Activated CD4-positive, alpha-beta T cell treated with anti-CD3 and anti-CD28 coated beads, Interleukin-2, amount 10 ng/mL, durations not matched to agents 7 days and 5 days (primary cell): Measurements from ENCODE around the gene DACH1. TPM values are rescaled to one million over a fixed set of nuclear protein-coding genes. Genes with fewer than 3 reads are reported as not detected.

Experiments used
- CTCF ChIA-PET: fragments of 350-600 bp; sonication (Branson Sonifier 250); formaldehyde crosslinking; loops from one replicate; lab custom pipeline; 2021; ENCODE audit warnings: antibody characterized with exemption; lab: Charles Lee
- POLR2A ChIA-PET: fragments of 350-600 bp; sonication (Branson Sonifier 250); formaldehyde crosslinking; loops from one replicate; lab custom pipeline; 2021; ENCODE audit warnings: antibody characterized with exemption; lab: Charles Lee
- DNase-seq: peaks from one replicate; pipeline ENCODE4 v3.0.0-alpha.2; 2020
- H3K27ac Mint-ChIP-seq: one replicate; pipeline ENCODE4 v1.8.0; 2021; ENCODE audit warnings: mild to moderate bottlenecking, moderate library complexity, mixed read lengths
- H3K27me3 Mint-ChIP-seq: one replicate; pipeline ENCODE4 v1.8.0; 2021; ENCODE audit warnings: mixed read lengths
- H3K36me3 Mint-ChIP-seq: one replicate; pipeline ENCODE4 v1.8.0; 2021; ENCODE audit warnings: low read depth, mixed read lengths
- H3K4me1 Mint-ChIP-seq: one replicate; pipeline ENCODE4 v1.8.0; 2021; ENCODE audit warnings: mixed read lengths
- H3K4me3 Mint-ChIP-seq: one replicate; pipeline ENCODE4 v1.8.0; 2021; ENCODE audit warnings: mild to moderate bottlenecking, moderate library complexity, mixed read lengths
- H3K9me3 Mint-ChIP-seq: one replicate; pipeline ENCODE4 v1.8.0; 2021; ENCODE audit warnings: mixed read lengths
- total RNA-seq, 2 experiments: library from RNA; stranded (reverse); gene quantifications; one replicate each; pipeline ENCODE4 v1.2.3, GENCODE V29; 2021

DACH1 gene
- total RNA-seq, 2 experiments from 2014 or later = not detected

DNA sequence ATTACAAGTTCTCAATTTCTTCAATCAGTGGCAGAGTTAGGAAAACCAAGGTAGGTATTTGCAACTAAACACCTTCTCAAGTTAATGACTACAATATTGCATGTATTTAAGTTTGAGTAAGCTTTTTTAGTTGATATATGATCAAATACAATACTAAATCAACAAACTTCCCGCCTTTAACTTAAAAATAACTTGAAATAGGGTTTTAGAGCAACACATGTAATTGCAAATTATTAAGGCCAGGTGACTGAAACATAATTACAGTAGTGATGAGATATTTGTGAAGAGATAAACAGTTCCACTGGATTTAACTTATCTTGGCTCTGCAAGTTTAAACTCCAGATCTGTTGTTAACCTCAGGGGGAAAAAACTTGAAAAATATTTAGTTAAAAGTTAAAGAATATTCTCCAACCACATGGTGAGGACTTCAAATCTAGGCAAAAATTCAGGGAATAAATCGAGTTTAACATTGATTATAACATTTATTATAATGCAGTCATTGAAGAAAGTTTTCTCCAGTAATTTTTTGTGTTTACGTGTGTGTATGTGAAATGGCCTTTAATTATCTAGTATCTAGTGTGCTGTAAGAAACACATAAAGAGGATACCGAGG lies 3.6 kb downstream of the DACH1 start:
- H3K4me3 Mint-ChIP-seq = peak overlapping the region; percentile 82
- POLR2A ChIA-PET = no interaction called here

DNA sequence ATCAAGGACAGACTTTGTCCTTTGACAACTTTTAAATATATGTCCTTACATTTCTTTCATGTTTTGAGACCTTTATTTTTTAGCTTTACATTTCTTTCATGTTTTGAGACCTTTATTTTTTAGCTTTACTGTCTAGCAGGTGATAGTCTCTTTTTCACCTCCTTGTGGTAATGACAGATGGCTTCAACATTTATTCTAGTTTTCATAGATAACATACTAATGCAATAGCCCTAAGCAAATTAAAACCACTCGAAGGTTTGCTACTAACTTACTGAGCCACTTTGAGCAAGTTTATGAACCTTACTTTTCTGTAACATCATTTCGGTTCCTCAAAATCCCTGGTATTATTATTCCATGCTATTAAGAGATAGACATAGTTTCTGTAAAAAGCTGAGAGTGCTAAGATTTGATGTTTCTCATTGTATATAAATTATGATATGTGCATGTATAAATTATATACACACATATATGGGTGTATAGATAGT lies 4.5 kb downstream of the DACH1 start:
- no peak for DNase-seq
- no peak overlapping the region for H3K4me3 Mint-ChIP-seq
- peaks cover 43% of the 10 kb centered on the region for H3K27me3 Mint-ChIP-seq
- no peaks in the 10 kb centered on the region for H3K9me3 Mint-ChIP-seq
- H3K27ac Mint-ChIP-seq = no peak overlapping the region
- peaks cover 18% of the 10 kb centered on the region for H3K4me1 Mint-ChIP-seq
- H3K36me3 Mint-ChIP-seq = peaks cover 4% of the 10 kb centered on the region
- CTCF ChIA-PET = no interaction called here
- POLR2A ChIA-PET = no interaction called here

More for the DNA sequence above, 3.6 kb downstream of the DACH1 start:
- H3K4me1 Mint-ChIP-seq = peaks cover 18% of the 10 kb centered on the region
- peaks cover 4% of the 10 kb centered on the region for H3K36me3 Mint-ChIP-seq
- no peaks in the 10 kb centered on the region for H3K9me3 Mint-ChIP-seq
- DNase-seq = no peak
- H3K27ac Mint-ChIP-seq = no peak overlapping the region
- H3K27me3 Mint-ChIP-seq = peaks cover 50% of the 10 kb centered on the region
- CTCF ChIA-PET = no interaction called here

DNA sequence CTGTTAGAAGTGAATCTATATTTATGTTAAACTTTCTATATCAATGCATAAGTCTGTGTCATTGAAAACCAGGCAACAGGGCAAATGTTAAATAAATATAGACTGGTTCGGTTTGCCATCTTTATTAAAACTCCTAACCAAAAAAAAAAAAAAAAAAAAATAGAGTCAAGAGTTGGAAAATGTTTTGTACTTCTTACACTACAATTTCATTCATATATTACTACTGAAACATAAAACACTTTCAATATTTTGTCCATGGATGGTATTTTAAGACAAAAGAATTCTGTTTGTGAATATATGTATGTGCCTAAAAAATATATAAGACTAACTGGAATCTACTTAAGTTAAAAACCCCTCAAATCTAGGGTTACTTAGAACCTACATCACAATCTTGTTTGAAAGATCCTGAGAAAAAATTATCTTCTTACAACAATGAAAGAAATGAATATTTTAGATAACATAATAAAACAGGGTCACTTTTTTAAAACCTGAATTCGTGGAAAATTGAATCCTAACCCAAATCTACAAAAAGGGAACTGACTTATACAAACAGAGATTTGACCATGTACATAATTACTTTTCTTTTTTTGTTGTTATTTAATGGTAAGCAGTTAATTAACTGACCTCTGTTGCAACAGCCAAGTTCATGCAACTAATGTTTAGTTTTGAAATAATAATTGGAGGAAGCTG lies 5.1 kb downstream of the DACH1 start:
- CTCF ChIA-PET = no interaction called here

DNA sequence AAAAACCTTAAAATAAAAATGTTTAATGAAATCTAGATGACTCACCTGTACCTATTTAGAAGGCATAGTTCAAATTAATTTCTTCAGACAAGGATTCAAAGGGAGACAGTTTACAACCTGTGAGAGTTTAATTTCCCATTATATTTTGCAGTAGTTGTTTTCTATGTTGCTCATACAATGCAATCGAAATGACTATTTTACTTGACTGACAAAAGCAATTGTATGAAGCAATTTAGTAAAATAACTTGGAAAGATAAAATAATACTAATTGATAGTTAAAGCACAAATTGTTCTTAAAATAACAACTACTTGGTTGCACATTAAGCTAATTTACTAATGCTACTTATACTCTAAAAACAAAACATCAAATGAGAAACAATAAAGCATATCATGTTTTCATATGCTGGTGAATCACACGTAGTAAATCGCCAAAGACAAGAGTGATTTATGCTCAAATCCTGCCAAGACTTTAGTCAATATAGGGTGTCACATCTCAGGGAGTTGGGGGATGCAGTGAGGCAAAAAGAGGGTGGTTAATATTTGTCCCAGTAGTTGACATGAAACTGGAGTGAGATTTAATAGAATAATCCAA lies 6.4 kb downstream of the DACH1 start:
- ChIA-PET POLR2A (interaction anchor here (0.7 kb wide), 1 partner anchor 17 kb away, joined by 6 read pairs; no protein-coding TSS in a partner anchor), CTCF (interaction anchor here (0.7 kb wide), 1 partner anchor 461 kb away, joined by 4 read pairs; no protein-coding TSS in a partner anchor)
- DNase-seq = no peak
- H3K4me1 Mint-ChIP-seq = peaks cover 12% of the 10 kb centered on the region
- H3K27ac Mint-ChIP-seq = no peak overlapping the region
- H3K4me3 Mint-ChIP-seq = no peak overlapping the region
- peaks cover 33% of the 10 kb centered on the region for H3K27me3 Mint-ChIP-seq
- peaks cover 4% of the 10 kb centered on the region for H3K36me3 Mint-ChIP-seq
- H3K9me3 Mint-ChIP-seq = no peaks in the 10 kb centered on the region

More for the DNA sequence above, 5.1 kb downstream of the DACH1 start:
- POLR2A ChIA-PET = no interaction called here
- H3K36me3 Mint-ChIP-seq = peaks cover 4% of the 10 kb centered on the region
- no peak overlapping the region for H3K27ac Mint-ChIP-seq
- peaks cover 14% of the 10 kb centered on the region for H3K4me1 Mint-ChIP-seq
- H3K27me3 Mint-ChIP-seq = peaks cover 37% of the 10 kb centered on the region
- H3K4me3 Mint-ChIP-seq = no peak overlapping the region
- DNase-seq = no peak
- no peaks in the 10 kb centered on the region for H3K9me3 Mint-ChIP-seq

DNA sequence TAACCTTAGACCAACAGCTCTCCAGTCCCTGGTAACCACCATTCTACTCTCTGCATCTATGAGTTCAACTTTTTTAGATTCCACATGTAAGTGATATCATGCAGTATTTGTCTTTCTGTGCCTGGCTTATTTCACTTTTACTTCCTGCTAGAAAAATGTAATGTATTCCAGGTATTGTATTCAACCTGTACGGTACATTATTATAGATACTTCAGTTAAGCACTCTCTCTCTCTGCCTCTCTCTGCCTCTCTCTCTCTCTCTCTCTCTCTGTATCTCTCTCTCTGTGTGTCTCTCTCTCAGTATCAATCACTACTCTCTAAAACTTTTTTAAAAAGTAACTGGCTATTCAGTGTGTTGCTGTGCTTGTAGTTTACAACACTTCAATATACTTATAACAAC lies 8.4 kb downstream of the DACH1 start:
- Mint-ChIP-seq H3K27ac (no peak overlapping the region), H3K36me3 (no peaks in the 10 kb centered on the region), H3K4me1 (no peaks in the 10 kb centered on the region), H3K4me3 (no peak overlapping the region), H3K27me3 (peaks cover 21% of the 10 kb centered on the region), H3K9me3 (no peaks in the 10 kb centered on the region)
- ChIA-PET POLR2A (no interaction called here), CTCF (interaction anchor here (0.7 kb wide), 1 partner anchor 9 kb away, joined by 3 read pairs; no protein-coding TSS in a partner anchor)
- no peak for DNase-seq

DNA sequence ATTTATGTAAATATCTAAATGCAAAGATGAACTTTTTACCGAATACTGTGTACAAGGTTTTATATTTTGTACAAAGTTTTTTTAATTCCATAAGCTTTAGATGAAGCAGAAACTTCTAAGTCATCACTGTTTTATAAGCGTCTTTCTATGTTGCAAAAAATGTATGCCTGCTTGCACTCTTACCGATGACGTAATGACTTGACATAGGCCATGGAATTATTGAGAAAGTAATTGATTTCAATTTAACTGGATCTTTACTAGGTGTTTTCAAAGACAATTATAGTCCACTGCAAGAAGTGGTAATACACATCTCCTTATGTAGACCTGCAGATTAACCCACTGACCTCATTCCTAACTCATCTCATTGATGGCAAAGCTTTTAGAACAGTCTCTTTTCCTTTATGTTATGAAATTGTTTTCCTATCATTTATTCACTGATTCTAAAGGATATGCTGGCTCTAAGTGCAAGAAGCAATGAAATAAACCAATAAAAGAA lies 10.4 kb downstream of the DACH1 start:
- Mint-ChIP-seq H3K36me3 (no peaks in the 10 kb centered on the region), H3K27me3 (peaks cover 11% of the 10 kb centered on the region), H3K4me1 (no peaks in the 10 kb centered on the region), H3K9me3 (no peaks in the 10 kb centered on the region), H3K27ac (no peak overlapping the region), H3K4me3 (no peak overlapping the region)
- ChIA-PET POLR2A (no interaction called here), CTCF (no interaction called here)
- DNase-seq = no peak

DNA sequence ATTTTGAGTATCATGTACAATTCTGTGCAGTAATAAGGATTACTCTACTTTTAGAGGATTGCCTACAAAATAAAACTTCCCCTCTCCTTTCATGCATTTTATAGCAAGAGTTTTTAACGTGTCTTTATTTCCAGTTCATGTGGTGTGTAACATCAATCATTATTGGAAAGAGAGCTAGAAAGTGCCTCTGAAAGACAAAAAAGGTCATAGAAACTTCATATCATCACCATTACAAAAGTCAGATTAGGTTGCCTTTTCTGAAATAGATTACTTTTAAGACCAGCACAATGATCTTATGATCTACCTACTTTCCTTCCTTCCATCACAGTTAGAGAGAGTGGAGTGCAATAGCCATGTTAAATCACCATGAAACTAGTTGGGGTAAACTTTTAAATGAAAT lies 12.6 kb downstream of the DACH1 start:
- ChIA-PET POLR2A (no interaction called here), CTCF (no interaction called here)
- Mint-ChIP-seq H3K27ac (no peak overlapping the region), H3K4me3 (no peak overlapping the region), H3K4me1 (no peaks in the 10 kb centered on the region), H3K36me3 (no peaks in the 10 kb centered on the region), H3K27me3 (peaks cover 4% of the 10 kb centered on the region), H3K9me3 (no peaks in the 10 kb centered on the region)
- DNase-seq = no peak

DNA sequence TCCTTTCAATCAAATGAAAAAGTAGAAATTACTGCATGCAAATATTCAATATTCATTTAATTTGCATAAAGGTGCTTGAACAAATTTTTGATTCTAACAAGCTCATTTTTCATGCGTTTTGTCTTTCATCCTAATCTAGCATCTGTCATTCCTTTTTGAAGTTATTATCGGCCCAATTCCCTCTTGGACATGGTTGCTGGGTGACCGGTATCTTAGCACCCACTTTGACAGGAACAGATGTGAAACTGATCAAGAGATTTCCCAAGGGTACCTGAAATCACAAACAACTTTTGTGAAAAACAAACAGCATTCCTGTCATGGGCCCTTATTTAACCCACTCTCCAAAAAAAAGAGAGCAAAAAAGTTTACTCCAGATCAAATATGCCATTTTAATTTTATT lies 13.3 kb downstream of the DACH1 start:
- no peaks in the 10 kb centered on the region for H3K9me3 Mint-ChIP-seq

DNA sequence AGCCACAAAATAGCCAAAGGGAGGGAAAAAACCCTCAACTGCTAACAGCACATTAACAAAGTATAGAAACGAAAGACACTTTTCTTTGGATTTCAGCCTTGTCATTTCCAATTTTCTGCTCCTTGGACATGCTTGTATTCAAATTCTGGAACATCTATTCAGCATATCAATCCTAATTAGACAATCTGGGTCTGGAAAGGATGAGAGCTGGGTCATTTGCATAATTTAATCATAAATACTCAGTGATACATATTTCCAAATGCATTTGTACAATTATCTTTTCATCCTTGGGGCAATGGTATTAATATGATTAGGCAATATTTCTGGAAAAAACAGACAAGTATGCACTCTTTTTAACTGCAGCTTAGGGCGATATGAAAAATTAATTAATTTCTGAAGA lies 14.3 kb downstream of the DACH1 start:
- Mint-ChIP-seq H3K4me3 (no peak overlapping the region), H3K36me3 (no peaks in the 10 kb centered on the region)
- POLR2A ChIA-PET = no interaction called here

More for the DNA sequence above, 13.3 kb downstream of the DACH1 start:
- DNase-seq = no peak
- ChIA-PET CTCF (no interaction called here), POLR2A (no interaction called here)
- no peak overlapping the region for H3K27ac Mint-ChIP-seq
- H3K4me1 Mint-ChIP-seq = no peaks in the 10 kb centered on the region
- no peak overlapping the region for H3K4me3 Mint-ChIP-seq
- H3K36me3 Mint-ChIP-seq = no peaks in the 10 kb centered on the region
- H3K27me3 Mint-ChIP-seq = peaks cover 4% of the 10 kb centered on the region

DNA sequence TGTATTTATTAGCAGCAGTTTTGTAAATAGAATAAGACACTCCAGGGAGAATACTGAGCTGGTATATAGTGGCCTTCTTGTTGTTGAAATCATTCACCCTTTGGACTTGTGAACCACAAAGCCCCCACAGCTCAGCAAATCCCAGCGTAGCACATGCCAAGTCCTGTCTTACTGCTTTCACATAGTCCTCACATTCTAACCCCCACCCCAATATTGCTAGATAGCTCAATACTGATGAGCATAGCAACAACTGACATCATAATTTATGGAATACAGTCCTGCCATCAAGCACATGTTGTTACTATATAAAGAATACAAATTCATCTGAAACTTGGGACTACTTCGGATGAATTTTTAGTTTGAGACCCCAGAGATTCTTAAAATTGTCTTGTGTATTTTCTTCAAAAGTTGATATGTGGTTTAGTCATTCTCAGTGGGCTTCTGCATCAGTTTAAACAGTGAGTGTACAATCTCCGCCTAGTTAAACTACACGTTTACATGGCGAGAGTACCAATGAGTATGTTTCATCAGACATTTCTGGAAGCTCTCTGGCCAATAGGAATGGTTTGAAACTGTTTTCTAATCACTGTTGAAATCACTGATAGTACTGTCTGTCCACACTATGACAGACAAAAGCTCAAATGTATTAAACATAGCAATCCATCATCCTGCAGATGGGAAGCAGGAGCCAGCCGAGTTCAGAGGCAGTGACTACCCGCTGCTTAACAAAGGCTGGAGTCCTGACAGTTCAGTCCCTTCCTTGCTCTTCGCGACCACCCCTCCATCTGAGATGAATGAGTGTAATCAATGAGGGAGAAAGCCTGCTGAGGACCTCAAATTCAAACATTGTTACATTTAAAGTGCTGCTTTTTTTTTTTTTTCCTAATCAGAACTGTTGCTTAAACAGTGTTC lies 15.2 kb downstream of the DACH1 start:
- no peak for DNase-seq
- no peaks in the 10 kb centered on the region for H3K4me1 Mint-ChIP-seq
- POLR2A ChIA-PET = no interaction called here
- H3K9me3 Mint-ChIP-seq = no peaks in the 10 kb centered on the region
- CTCF ChIA-PET = no interaction called here
- no peak overlapping the region for H3K4me3 Mint-ChIP-seq
- H3K27me3 Mint-ChIP-seq = peaks cover 4% of the 10 kb centered on the region
- H3K36me3 Mint-ChIP-seq = no peaks in the 10 kb centered on the region
- H3K27ac Mint-ChIP-seq = no peak overlapping the region

More for the DNA sequence above, 14.3 kb downstream of the DACH1 start:
- DNase-seq = no peak
- CTCF ChIA-PET = no interaction called here
- H3K27me3 Mint-ChIP-seq = peaks cover 4% of the 10 kb centered on the region
- H3K9me3 Mint-ChIP-seq = no peaks in the 10 kb centered on the region
- H3K27ac Mint-ChIP-seq = no peak overlapping the region
- no peaks in the 10 kb centered on the region for H3K4me1 Mint-ChIP-seq

DNA sequence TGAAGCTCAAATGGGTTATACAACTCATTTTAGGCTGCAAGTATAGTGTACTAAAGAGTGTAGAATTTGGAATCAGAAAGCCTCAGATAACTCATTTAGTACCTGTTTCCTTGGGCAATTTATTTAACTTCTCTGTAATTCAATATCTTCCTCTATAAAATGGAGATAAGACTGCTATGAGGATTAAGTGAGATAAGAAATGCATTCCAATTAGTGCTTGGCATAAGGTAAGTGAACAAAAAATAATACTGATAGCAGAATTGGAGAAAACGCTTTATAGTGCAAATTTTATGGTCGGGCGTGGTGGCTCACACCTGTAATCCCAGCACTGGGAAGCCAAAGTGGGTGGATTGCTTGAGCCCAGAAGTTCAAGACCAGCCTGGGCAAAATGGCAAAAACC lies 25.0 kb downstream of the DACH1 start:
- no peaks in the 10 kb centered on the region for H3K36me3 Mint-ChIP-seq
- no peaks in the 10 kb centered on the region for H3K9me3 Mint-ChIP-seq
- H3K27me3 Mint-ChIP-seq = no peaks in the 10 kb centered on the region
- POLR2A ChIA-PET = no interaction called here
- no peaks in the 10 kb centered on the region for H3K4me1 Mint-ChIP-seq
- H3K4me3 Mint-ChIP-seq = no peak overlapping the region
- no peak overlapping the region for H3K27ac Mint-ChIP-seq
- CTCF ChIA-PET = interaction anchor here (0.6 kb wide), 1 partner anchor 147 kb away, joined by 3 read pairs; no protein-coding TSS in a partner anchor
- no peak for DNase-seq

DNA sequence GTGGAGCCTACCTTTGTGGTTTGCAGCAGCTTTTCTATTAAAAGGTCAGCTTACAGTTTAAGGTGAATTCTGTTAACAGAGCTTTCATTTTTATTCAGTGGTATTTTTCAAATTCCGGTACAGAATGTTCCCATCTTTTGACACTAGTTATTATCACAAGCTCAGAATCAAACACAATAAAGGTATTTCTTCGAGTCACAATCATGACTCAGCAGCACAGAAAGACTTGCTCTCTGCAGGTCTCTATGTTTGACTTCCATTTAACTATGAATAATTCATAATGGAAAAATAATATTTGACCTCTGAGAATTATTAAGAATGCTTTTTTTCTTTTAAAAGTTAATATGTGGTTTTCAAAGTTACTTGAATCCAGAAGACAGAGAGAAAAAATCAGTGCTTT lies 28.2 kb downstream of the DACH1 start:
- Mint-ChIP-seq H3K9me3 (no peaks in the 10 kb centered on the region), H3K36me3 (no peaks in the 10 kb centered on the region), H3K4me1 (no peaks in the 10 kb centered on the region), H3K27ac (no peak overlapping the region), H3K4me3 (no peak overlapping the region), H3K27me3 (no peaks in the 10 kb centered on the region)
- ChIA-PET POLR2A (no interaction called here), CTCF (no interaction called here)
- no peak for DNase-seq
